Prostate gland (tissue), 2 donors: Measurements from ENCODE around the gene PER1.

Experiments used
- POLR2A ChIP-seq: fragments of 450-650 bp; IDR thresholded peaks from one replicate; pipeline ENCODE4 v1.6.1; 2016; ENCODE audit warnings: antibody characterized with exemption, mild to moderate bottlenecking
- TF ChIP-seq, protein P1 (sequence below), 4 experiments: fragments of 200-600 bp in 2 of 4; fragments of 450-650 bp in 2 of 4; sonication (generic) in 2 of 4; IDR thresholded peaks; 1 replicate in 3 of 4; 2 replicates in 1 of 4; pipeline ENCODE4 v1.5.1; 2016 to 2019; ENCODE audit warnings: antibody characterized with exemption in 4 of 4, mild to moderate bottlenecking in 2 of 4, moderate library complexity in 2 of 4

DNA sequence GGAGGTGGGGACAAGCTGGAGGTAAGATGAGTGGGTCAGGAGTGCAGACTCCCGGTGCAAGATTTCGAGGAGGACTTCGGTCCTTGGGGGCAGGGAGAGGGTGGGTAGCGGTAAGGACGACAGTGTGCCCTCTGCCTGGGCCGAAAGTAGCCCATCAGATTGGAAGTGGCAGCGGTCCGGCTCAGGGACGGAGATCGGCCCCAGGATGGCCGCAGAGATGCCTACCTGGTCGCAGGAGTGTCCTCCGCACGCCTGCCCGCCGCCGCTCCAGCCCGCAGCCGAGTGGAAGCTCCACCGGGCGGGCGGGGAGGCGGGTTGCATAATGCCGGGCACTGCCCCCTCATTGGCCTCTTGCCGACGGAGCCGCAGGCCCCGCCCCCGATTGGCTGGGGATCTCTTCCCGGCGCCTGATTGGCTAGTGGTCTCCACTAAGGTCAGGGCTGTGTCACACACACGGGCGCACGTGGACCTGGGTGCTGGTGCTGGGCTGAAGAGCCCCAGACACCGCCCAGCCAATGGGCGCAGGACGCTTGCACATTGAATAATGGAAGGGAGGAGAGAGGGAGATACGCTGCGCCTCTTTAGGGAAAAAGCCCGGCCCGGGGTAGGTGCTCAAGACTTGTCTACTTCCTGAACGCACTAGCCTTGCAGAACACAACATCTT, at the start of gene PER1:
- TF ChIP-seq, protein P1, sequence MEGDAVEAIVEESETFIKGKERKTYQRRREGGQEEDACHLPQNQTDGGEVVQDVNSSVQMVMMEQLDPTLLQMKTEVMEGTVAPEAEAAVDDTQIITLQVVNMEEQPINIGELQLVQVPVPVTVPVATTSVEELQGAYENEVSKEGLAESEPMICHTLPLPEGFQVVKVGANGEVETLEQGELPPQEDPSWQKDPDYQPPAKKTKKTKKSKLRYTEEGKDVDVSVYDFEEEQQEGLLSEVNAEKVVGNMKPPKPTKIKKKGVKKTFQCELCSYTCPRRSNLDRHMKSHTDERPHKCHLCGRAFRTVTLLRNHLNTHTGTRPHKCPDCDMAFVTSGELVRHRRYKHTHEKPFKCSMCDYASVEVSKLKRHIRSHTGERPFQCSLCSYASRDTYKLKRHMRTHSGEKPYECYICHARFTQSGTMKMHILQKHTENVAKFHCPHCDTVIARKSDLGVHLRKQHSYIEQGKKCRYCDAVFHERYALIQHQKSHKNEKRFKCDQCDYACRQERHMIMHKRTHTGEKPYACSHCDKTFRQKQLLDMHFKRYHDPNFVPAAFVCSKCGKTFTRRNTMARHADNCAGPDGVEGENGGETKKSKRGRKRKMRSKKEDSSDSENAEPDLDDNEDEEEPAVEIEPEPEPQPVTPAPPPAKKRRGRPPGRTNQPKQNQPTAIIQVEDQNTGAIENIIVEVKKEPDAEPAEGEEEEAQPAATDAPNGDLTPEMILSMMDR (IDR thresholded peaks at IDR 0.05), result peak in 1 of 4 experiments; percentile 19
- peak; percentile 96 for TF ChIP-seq POLR2A
